DOHH2 (cell line): ENCODE data around the gene ZBTB8A.

Experiments used
- H3F3A ChIP-seq: fragments of 200-600 bp; sonication (generic), shearing (Covaris generic); 2 replicates; pipeline ENCODE4 v1.6.0; 2016; ENCODE audit warnings: antibody characterized with exemption, mild to moderate bottlenecking; ENCODE audit not compliant: control insufficient read depth, insufficient read depth
- H3K27ac ChIP-seq: fragments of 200-600 bp; sonication (generic); 2 replicates; pipeline ENCODE4 v1.5.1; 2014; ENCODE audit warnings: low read depth, mild to moderate bottlenecking, low read length, moderate library complexity
- H3K27me3 ChIP-seq: fragments of 200-600 bp; sonication (generic); 2 replicates; pipeline ENCODE4 v1.6.1; 2014; ENCODE audit warnings: mild to moderate bottlenecking, low read length, mixed read lengths; ENCODE audit not compliant: control insufficient read depth
- H3K36me3 ChIP-seq: fragments of 200-600 bp; sonication (generic); 2 replicates; pipeline ENCODE4 v1.6.1; 2014; ENCODE audit warnings: mild to moderate bottlenecking, low read length, moderate library complexity, mixed read lengths; ENCODE audit not compliant: control insufficient read depth
- H3K4me1 ChIP-seq: fragments of 200-600 bp; sonication (generic); 2 replicates; pipeline ENCODE4 v1.6.1; 2014; ENCODE audit warnings: mild to moderate bottlenecking, low read length, mixed read lengths; ENCODE audit not compliant: control insufficient read depth
- H3K4me2 ChIP-seq: fragments of 200-600 bp; sonication (generic); 2 replicates; pipeline ENCODE4 v1.6.0; 2014; ENCODE audit warnings: mild to moderate bottlenecking, low read length, moderate library complexity
- H3K4me3 ChIP-seq: fragments of 200-600 bp; sonication (generic); 2 replicates; pipeline ENCODE4 v1.5.1; 2014; ENCODE audit warnings: mild to moderate bottlenecking, low read length, mixed read lengths
- H3K79me2 ChIP-seq: fragments of 200-600 bp; sonication (generic); 2 replicates; pipeline ENCODE4 v1.6.1; 2014; ENCODE audit warnings: mild to moderate bottlenecking, low read length, mixed read lengths; ENCODE audit not compliant: control insufficient read depth
- H3K9me2 ChIP-seq: fragments of 200-600 bp; sonication (generic); replicated peaks from 2 replicates; pipeline ENCODE4 v1.6.1; 2014; ENCODE audit warnings: mild to moderate bottlenecking, low read length, mixed read lengths; ENCODE audit not compliant: control insufficient read depth
- H3K9me3 ChIP-seq: fragments of 200-600 bp; sonication (generic); 2 replicates; pipeline ENCODE4 v1.6.1; 2014; ENCODE audit warnings: antibody characterized with exemption, low read length, mixed read lengths; ENCODE audit not compliant: control insufficient read depth, insufficient read depth
- H4K20me1 ChIP-seq: fragments of 200-600 bp; sonication (generic); 2 replicates; pipeline ENCODE4 v1.6.0; 2014; ENCODE audit warnings: low read depth, mild to moderate bottlenecking, antibody characterized with exemption, low read length, moderate library complexity; ENCODE audit not compliant: control insufficient read depth, insufficient read depth
- CTCF ChIP-seq: fragments of 200-600 bp; sonication (generic); IDR thresholded peaks from one replicate; pipeline ENCODE4 v1.5.1; 2014; ENCODE audit warnings: antibody characterized with exemption, mild to moderate bottlenecking, low read depth, low read length; ENCODE audit not compliant: poor library complexity, severe bottlenecking
- EZH2phosphoT487 ChIP-seq: fragments of 200-600 bp; sonication (generic); IDR thresholded peaks from 2 replicates; pipeline ENCODE4 v1.6.1; 2017; ENCODE audit warnings: borderline replicate concordance, mild to moderate bottlenecking, antibody characterized with exemption, low read length, moderate library complexity, mixed read lengths

Gene ZBTB8A

DNA sequence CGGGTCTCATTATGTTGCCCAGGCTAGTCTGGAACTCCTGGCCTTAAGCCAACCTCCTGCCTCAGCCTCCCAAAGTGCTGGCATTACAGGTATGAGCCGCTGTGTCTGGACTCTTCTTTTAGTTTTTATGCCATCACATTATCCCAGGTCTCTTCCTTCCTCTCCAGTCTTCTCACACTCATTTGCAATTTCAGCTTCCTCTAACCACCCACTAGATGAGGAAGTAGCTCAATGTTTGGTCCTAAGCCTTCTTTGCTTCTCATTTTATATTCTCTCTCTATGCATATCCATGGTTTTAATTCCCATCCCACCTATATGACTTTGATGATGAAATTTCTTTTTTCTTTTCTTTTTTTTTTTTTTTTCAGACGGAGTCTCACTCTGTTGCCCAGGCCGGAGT lies 3.1 kb upstream of the ZBTB8A start:
- Histone ChIP-seq H3K79me2 (no peaks in the 10 kb centered on the region), H3K9me3 (no peaks in the 10 kb centered on the region), H3K27me3 (peaks cover 48% of the 10 kb centered on the region), H3K4me2 (0 out of 2 replicates have a peak overlapping the region, but pooled peaks have one; percentile 17), H4K20me1 (no peaks in the 10 kb centered on the region), H3K9me2 (no peaks in the 10 kb centered on the region), H3F3A (no peaks in the 10 kb centered on the region), H3K4me1 (peaks cover 13% of the 10 kb centered on the region), H3K4me3 (no peak overlapping the region), H3K27ac (no peak overlapping the region), H3K36me3 (no peaks in the 10 kb centered on the region)
- TF ChIP-seq CTCF: no peak
- no peak for TF ChIP-seq EZH2phosphoT487

DNA sequence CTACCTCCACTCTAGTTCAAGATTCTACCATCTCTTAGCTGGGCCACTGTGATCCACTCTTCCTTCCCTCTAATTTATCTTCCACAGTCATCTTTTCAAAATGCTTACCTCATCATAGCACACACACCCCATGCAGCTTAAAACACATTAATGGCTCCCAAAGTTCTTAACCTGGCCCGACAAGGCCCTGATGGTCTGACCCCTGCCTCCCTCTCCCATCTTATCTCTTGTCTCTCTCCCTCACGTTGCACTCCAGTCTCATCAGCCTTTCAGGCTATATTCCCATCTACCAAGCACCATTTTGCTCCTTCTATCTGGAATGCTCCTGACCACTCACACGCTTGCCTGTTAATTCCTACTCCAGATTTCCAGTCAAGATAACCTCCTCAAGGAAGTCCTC lies 2.5 kb upstream of the ZBTB8A start:
- H3K36me3 ChIP-seq: no peaks in the 10 kb centered on the region
- H3K4me3 ChIP-seq: no peak overlapping the region
- no peak for TF ChIP-seq CTCF
- TF ChIP-seq EZH2phosphoT487: no peak
- no peaks in the 10 kb centered on the region for H4K20me1 ChIP-seq
- peaks cover 55% of the 10 kb centered on the region for H3K27me3 ChIP-seq
- H3K9me2 ChIP-seq: no peaks in the 10 kb centered on the region
- H3F3A ChIP-seq: no peaks in the 10 kb centered on the region
- H3K4me2 ChIP-seq: no peak overlapping the region
- no peak overlapping the region for H3K27ac ChIP-seq
- peaks cover 13% of the 10 kb centered on the region for H3K4me1 ChIP-seq
- H3K9me3 ChIP-seq: no peaks in the 10 kb centered on the region
- H3K79me2 ChIP-seq: no peaks in the 10 kb centered on the region

- peaks cover 53% of the 10 kb centered on the region for H3K27me3 ChIP-seq
- no peaks in the 10 kb centered on the region for H3K36me3 ChIP-seq
- H3K27ac ChIP-seq: no peak overlapping the region
- H3K4me1 ChIP-seq: peaks cover 13% of the 10 kb centered on the region
- H3K4me3 ChIP-seq: peak overlapping the region; percentile 55
- TF ChIP-seq CTCF (no peak), EZH2phosphoT487 (peak; percentile 82)
- no peaks in the 10 kb centered on the region for H3K9me3 ChIP-seq
- no peaks in the 10 kb centered on the region for H3K79me2 ChIP-seq
- H3F3A ChIP-seq: no peaks in the 10 kb centered on the region
- no peaks in the 10 kb centered on the region for H3K9me2 ChIP-seq
- H4K20me1 ChIP-seq: no peaks in the 10 kb centered on the region
- H3K4me2 ChIP-seq: peak overlapping the region; percentile 56
Observed at GRCh38 chr1:32539584-32540571, 651 bp downstream of the ZBTB8A start.
